Muscle layer of duodenum (tissue), 2 donors: ENCODE data around the gene THBS3.
A peak's percentile ranks its signal among the peaks of the same experiment; 100 is the strongest.
"Not testable (repeated sequence)": the region's sequence is repeated elsewhere in the genome, so short reads cannot be mapped to it uniquely, and the experiment has no call there.

Experiments
- H3K27ac ChIP-seq: one replicate; pipeline ENCODE4 v1.7.0; 2013; ENCODE audit warnings: mild to moderate bottlenecking, low read length
- H3K27me3 ChIP-seq: one replicate; pipeline ENCODE4 v1.7.0; 2013; ENCODE audit warnings: low read depth, mild to moderate bottlenecking, control low read depth, low read length
- H3K36me3 ChIP-seq, 2 donors: one replicate each; pipeline ENCODE4 v1.7.0; 2013; ENCODE audit warnings: low read length in 2 of 2, control low read depth in 1 of 2, mild to moderate bottlenecking in 1 of 2; ENCODE audit not compliant: insufficient read depth in 2 of 2, control insufficient read depth in 1 of 2
- H3K4me1 ChIP-seq, 2 donors: one replicate each; pipeline ENCODE4 v1.7.0; 2013; ENCODE audit warnings: low read length in 2 of 2, mild to moderate bottlenecking in 2 of 2, control low read depth in 1 of 2, moderate library complexity in 1 of 2; ENCODE audit not compliant: insufficient read depth in 2 of 2, control insufficient read depth in 1 of 2
- H3K4me3 ChIP-seq, 2 donors: one replicate each; pipeline ENCODE4 v1.7.0; 2013; ENCODE audit warnings: low read length in 2 of 2, low read depth in 1 of 2, mild to moderate bottlenecking in 1 of 2
- H3K9me3 ChIP-seq, 2 donors: one replicate each; pipeline ENCODE4 v1.7.0; 2013; ENCODE audit warnings: low read length in 2 of 2, control low read depth in 1 of 2, mild to moderate bottlenecking in 1 of 2; ENCODE audit not compliant: control insufficient read depth in 1 of 2
- donor health status: healthy.

THBS3 gene

DNA sequence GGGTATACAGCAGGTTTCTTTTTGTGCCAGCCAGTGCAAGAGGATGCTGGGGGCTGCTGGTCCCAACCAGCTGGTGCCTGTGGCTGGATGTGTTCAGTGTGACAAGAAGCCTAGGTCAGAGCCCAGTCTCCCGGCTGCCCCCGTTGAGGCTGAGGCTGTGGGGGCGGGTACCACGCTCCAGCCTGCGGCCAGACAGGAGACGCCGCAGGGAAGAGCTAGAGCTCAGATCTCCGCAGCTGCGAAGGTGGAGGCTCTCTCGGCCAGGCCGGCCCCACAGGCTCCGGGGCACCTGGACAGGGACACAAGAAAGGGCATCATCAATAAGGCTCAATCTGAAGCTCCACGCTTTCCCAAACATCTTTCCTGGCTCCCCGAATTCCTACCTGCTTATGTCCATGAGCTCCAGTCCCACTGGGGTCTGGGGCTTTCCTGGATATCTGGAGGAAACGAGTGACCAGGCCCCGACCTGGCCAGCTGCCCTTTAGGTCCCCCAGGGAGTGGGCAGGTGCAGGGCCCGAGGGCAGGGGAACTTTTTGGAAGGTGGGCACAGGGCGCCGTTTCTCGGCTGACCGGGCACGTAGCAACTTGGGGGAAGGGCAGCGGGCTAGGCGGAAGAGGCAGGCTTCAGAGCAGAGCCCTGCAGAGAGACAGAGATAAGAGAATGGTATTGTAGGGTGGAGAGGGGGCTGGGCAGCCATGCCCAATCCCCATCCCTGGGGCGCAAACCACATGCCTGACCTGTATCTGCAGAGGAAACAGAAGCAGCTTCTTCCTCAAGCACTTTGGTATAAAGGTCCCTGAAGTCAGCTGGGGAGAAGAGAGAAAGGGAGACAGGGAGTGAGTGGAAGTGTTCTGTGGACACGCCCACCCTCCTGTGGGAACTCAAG is 40.2 kb upstream of the THBS3 start:
- peaks cover 3 to 16% of the 10 kb centered on the region in 2 donors for H3K36me3 ChIP-seq
- peaks cover 5 to 25% of the 10 kb centered on the region in 2 donors for H3K4me1 ChIP-seq
- H3K27me3 ChIP-seq: no peaks in the 10 kb centered on the region
- H3K4me3 ChIP-seq: no peak overlapping the region
- no peaks in the 10 kb centered on the region for H3K9me3 ChIP-seq
- no peak overlapping the region for H3K27ac ChIP-seq

DNA sequence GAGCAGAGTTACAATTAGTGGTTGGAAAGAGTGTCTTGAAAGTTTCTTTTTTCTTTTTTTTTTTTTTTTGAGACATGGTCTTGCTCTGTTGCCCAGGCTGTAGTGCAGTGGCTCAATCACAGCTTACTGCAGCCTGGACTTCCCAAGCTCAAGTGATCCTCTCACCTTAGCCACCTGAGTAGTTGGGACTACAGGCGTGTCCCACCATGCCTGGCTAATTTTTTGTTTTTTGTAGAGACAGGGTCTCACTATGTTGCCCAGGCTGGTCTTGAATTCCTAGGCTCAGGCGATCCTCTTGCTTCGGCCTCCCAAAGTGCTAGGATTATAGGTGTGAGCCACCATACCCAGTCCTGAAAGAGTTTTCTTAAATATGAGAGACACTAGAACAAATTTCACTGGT is 39.1 kb upstream of the THBS3 start:
- Histone ChIP-seq H3K36me3 (peaks cover 3 to 16% of the 10 kb centered on the region in 2 donors), H3K4me1 (peaks cover 5 to 27% of the 10 kb centered on the region in 2 donors)
- H3K27me3 ChIP-seq, H3K9me3 ChIP-seq, H3K4me3 ChIP-seq, H3K27ac ChIP-seq: not testable (repeated sequence)

DNA sequence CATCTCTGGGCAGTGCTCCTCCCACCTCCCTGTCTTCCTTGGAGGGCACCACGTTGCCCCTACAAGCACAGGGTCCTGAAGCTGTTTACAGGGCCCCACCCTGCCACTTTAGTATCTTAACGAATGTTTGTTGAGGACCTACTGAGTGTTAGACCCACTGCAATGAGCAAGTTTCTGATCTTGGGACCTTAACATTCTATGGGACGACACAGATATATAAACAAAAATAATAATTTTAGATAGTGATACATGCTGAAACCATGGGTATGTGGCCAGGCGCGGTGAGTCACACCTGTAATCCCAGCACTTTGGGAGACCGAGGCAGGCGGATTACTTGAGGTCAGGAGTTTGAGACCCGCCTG is 37.4 kb upstream of the THBS3 start:
- Histone ChIP-seq H3K36me3 (peaks cover 3 to 16% of the 10 kb centered on the region in 2 donors), H3K27me3 (no peaks in the 10 kb centered on the region), H3K27ac (peak overlapping the region; percentile 70), H3K4me3 (peak overlapping the region; percentile 67 to 68), H3K9me3 (no peaks in the 10 kb centered on the region), H3K4me1 (peaks cover 7 to 21% of the 10 kb centered on the region in 2 donors)

DNA sequence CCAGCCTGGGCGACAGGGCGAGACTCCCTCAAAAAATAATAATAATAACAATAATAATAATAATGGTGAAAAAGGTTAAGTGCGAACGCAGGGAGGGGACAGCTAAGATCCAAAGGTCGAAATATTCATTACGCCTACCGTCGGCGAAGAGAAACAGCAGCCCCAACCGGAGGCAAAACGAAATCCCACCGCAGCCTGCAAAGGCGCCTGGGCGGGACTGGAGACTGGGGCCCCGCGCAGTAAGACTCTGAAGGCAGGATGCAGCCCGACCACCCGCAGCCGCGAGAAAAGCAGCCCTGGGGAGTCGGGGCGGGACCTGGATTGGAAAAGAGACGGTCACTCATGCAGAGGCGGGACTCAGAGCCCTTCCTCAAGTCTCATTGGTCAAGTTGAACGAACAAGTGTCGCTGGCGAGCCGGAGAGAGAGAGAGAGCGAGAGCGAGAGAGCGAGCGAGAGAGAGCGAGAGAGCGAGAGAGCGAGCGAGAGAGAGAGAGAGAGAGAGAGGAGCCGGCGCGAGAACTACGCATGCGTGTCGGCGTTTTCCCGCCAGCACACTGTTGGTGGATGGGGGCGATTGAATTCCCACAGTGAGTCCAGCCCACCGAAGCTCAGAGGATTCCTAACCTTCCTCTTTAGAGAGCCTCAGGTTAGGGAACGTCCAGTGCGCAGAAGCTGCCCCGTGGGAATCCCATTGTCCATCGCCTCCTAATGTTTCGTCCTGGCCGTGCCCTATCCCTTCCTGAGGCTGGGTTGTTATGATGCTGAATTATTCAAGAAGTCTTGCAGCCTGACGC is 36.9 kb upstream of the THBS3 start:
- H3K27me3 ChIP-seq: no peaks in the 10 kb centered on the region
- H3K4me3 ChIP-seq: peak overlapping the region; percentile 67 to 68
- no peaks in the 10 kb centered on the region for H3K9me3 ChIP-seq
- peaks cover 7 to 19% of the 10 kb centered on the region in 2 donors for H3K4me1 ChIP-seq
- peaks cover 3 to 16% of the 10 kb centered on the region in 2 donors for H3K36me3 ChIP-seq
- peak overlapping the region; percentile 70 for H3K27ac ChIP-seq

DNA sequence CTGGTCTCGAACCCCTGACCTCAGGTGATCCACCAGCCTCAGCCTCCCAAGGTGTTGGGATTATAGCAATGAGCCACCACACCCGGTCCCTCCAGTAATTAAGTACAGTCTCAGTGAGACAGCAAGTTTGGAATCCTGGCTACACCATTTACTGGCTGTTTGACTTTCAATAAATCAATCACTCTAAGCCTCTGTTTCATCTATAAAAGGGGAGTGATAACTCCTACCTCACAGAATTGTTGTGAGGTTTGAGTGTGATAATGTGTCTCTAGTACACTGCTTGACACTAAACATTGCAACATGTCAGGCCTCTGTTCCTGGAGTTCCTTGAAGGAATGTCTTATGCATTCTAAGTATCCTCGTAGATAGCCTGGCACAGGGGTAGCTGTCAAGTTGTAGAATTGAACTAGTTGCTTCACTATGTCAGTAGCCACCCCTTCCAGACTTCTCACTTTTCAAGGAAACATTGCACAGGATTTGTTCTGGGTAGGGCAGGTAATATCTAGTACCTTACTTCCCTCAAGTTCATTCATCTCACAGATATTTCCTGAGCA is 35.2 kb upstream of the THBS3 start:
- Histone ChIP-seq H3K4me3 (peak overlapping the region; percentile 31 to 67), H3K4me1 (peaks cover 7 to 19% of the 10 kb centered on the region in 2 donors), H3K9me3 (no peaks in the 10 kb centered on the region), H3K36me3 (peaks cover 3 to 12% of the 10 kb centered on the region in 2 donors), H3K27me3 (no peaks in the 10 kb centered on the region), H3K27ac (peak overlapping the region; percentile 2)

DNA sequence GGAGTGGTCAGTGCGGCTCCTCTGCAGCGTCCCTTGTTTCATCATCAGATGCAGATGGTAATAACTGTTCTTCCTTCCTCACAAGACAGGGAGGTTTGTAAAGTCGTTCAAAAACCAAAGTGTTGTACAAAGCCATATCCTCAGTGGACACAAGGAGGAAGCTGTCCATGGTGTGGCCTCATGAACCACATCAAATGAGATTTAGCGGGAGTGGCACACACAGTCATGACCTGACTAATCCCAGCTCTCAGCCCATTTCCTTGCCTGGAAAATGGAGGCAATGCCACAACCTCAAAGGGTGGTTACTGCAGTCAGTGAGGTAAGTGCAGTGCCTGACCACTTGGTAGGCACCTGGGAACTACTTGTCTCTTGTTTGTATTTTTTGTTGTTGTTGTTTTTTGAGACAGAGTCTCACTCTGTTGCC is 34.2 kb upstream of the THBS3 start:
- H3K4me1 ChIP-seq: peaks cover 7 to 19% of the 10 kb centered on the region in 2 donors
- H3K4me3 ChIP-seq: peak overlapping the region in 1 of 2 donors; percentile 55
- H3K27ac ChIP-seq: peak overlapping the region; percentile 63

DNA sequence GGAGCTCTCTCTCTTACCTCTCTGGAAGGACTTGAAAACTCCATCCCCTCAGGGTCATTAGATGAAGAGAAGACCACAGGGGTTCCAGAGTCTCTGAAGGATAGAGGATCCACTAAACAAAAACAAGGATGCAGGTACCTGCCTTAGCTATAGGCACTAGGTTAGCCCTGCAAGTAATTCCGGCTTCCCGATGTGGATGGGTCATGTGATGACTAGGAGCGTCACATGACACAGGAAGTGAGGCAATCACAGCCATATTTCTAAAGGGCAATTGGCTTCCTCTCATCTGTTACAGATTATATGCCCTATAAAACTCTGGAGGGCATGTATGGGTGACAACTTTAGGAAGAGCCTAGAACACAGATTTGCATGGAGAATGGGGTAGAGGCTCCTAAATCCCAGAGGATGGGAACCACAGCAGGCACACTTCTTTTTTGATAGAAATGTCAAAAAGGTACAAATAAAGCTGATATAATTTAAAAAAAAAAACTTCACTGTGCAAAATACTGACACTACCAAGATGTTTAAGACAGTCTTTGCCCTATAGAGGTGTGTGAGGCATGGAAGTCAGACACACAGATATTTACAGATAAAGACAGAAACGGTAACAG is 33.5 kb upstream of the THBS3 start:
- Histone ChIP-seq H3K9me3 (no peaks in the 10 kb centered on the region), H3K27me3 (no peaks in the 10 kb centered on the region), H3K27ac (peak overlapping the region; percentile 63), H3K36me3 (peaks cover 0 to 9% of the 10 kb centered on the region in 2 donors), H3K4me1 (peaks cover 7 to 19% of the 10 kb centered on the region in 2 donors), H3K4me3 (peak overlapping the region; percentile 36 to 55)

More for the DNA sequence above, 34.2 kb upstream of the THBS3 start:
- no peaks in the 10 kb centered on the region for H3K27me3 ChIP-seq
- peaks cover 0 to 5% of the 10 kb centered on the region in 2 donors for H3K36me3 ChIP-seq
- H3K9me3 ChIP-seq: no peaks in the 10 kb centered on the region

DNA sequence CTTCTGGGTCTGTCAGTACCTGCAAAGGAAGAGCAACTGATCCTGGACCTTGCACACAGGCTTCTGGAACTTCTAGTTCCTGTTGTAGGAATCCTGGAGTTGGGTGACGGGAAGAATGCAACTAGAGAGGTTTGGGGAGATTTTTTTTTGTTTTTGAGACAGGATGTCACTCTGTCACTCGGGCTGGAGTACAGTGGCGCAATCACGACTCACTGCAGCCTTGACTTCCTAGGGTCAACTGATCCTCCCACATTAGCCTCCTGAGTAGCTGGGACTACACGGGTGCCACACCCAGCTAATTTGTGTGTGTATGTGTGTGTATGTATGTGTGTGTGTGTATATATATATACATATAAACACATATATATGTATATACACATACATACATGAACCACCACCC is 28.8 kb upstream of the THBS3 start:
- H3K4me3 ChIP-seq: no peak overlapping the region
- H3K27ac ChIP-seq: no peak overlapping the region
- peaks cover 0 to 17% of the 10 kb centered on the region in 2 donors for H3K36me3 ChIP-seq
- no peaks in the 10 kb centered on the region for H3K9me3 ChIP-seq
- H3K27me3 ChIP-seq: no peaks in the 10 kb centered on the region
- peaks cover 4 to 15% of the 10 kb centered on the region in 2 donors for H3K4me1 ChIP-seq

DNA sequence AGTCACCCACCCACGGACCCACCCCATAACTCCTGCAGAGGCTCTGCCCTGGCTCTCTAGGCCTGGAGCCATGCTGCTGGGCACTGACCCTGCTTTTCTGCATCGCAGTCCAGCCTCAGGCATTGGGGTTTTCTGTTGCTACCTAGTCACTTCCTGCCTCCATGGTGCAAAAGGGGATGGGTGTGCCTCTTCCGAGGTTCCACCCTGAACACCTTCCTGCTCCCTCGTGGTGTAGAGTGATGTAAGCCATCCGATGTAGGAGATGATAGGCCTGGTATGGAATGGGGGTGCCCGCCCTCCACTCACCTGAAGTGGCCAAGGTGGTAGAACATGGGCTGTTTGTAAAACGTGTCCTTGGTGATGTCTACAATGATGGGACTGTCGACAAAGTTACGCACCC is 27.7 kb upstream of the THBS3 start:
- not testable (repeated sequence) for H3K4me3 ChIP-seq, H3K4me1 ChIP-seq, H3K9me3 ChIP-seq, H3K27me3 ChIP-seq, H3K27ac ChIP-seq
- H3K36me3 ChIP-seq: peaks cover 0 to 17% of the 10 kb centered on the region in 2 donors

DNA sequence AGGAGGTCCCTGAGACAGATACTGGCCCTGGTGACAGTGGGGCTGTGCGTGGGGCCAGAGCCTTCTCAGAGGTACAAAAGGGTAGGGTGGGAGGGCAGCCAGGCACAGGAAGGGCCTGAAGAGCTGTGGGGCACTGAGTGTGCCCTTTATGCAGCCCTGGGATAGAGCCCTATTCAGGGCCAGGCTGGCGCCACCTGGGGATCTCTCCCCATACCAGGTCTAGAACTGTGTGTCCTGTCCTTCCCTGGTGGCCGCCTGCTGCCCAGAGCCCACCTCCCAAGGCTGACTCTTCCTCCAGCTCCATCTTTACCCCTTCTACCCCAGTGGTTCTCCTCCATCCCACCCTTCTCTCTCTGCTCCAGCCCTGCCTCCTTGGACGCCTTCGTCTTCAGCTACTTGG is 25.8 kb upstream of the THBS3 start:
- not testable (repeated sequence) for H3K27ac ChIP-seq, H3K4me1 ChIP-seq, H3K27me3 ChIP-seq, H3K9me3 ChIP-seq, H3K4me3 ChIP-seq
- H3K36me3 ChIP-seq: peaks cover 0 to 17% of the 10 kb centered on the region in 2 donors
